Adrenal gland (tissue), 5 donors: ENCODE measurements around the gene ZCCHC7.

Experiments used
- CTCF ChIP-seq, 6 experiments: fragments of 450-650 bp in 4 of 6; fragments of 200-600 bp in 2 of 6; sonication (generic) in 1 of 6; IDR thresholded peaks; 1 replicate in 5 of 6; 2 replicates in 1 of 6; pipeline versions ENCODE4 v1.5.1 to v1.8.0; 2016 to 2021; ENCODE audit warnings: antibody characterized with exemption in 6 of 6, mild to moderate bottlenecking in 2 of 6, moderate library complexity in 1 of 6
- POLR2A ChIP-seq, 2 donors: fragments of 450-650 bp; IDR thresholded peaks; one replicate each; pipeline ENCODE4 v1.6.1; 2017; ENCODE audit warnings: antibody characterized with exemption in 2 of 2, mild to moderate bottlenecking in 2 of 2, moderate library complexity in 1 of 2
- donor health status: DM: no; HTN: no; CAD: no.

DNA sequence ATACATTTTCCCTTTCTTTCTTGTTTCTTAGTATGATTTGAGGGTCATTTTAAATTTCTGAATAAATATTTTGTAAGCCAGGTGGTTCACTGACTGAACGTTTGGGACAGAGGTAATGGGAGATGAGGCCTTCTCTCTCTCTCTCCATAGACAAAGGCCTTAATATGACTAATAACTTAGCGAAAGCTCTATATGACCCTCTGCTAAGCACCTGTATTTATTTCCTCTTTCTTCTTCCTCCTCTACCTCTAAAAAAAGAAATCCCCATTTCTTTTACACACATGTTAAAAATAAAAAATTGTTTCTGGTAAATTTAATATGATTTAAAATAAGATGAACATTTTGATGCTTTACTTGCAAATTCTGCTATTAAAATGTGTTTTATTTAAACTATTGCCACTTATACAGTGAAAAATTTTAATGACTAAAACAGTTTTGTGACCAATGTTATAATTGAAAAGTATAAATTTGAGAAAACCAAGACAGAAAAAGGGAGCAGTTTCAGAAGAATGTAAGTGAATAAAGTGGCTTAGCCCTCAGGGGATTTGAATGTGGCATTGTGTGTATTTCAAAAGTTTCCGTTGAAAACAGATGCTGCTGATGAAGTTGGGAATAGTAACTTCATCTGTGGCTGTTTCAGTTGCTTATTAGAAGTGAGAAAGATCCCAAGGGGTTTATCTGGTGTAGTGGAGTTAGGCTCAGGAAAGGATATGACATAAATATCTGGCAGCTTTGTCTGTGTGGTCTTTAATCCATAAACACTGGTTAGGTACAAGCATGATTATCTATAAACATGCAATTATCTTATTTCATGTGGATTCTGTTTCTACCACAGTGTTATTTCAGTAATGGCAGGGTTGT, 173.5 kb downstream of the ZCCHC7 start:
- no peak for TF ChIP-seq CTCF (IDR thresholded peaks at IDR 0.05)
- no peak for TF ChIP-seq POLR2A (IDR thresholded peaks at IDR 0.05)
